Epithelial cell of proximal tubule (primary cell): Measurements from ENCODE around the gene HSPA12B. TPM values are rescaled to one million over a fixed set of nuclear protein-coding genes. Genes with fewer than 3 reads are reported as not detected.
A peak's percentile ranks its signal among the peaks of the same experiment; 100 is the strongest.

Source experiments
- DNase-seq: peaks from one replicate; pipeline ENCODE4 v3.0.0-alpha.2; 2011; ENCODE audit warnings: low read depth
- H3K4me3 ChIP-seq: 2 replicates; pipeline ENCODE4 v1.5.1; 2011; ENCODE audit warnings: low read depth, mild to moderate bottlenecking, low read length
- total RNA-seq: library from RNA; depleted of rRNA; stranded (reverse); fragments of >200 nt; gene quantifications from 2 replicates; pipeline ENCODE4 v1.2.3, GENCODE V29; 2015
- TF ChIP-seq, protein P1 (sequence below): conservative IDR thresholded peaks from 2 replicates; pipeline ENCODE4 v1.5.1; 2012; ENCODE audit warnings: low read depth, mild to moderate bottlenecking, low read length

Gene HSPA12B
- total RNA-seq, 1 donor from 2014 or later: not detected

DNA sequence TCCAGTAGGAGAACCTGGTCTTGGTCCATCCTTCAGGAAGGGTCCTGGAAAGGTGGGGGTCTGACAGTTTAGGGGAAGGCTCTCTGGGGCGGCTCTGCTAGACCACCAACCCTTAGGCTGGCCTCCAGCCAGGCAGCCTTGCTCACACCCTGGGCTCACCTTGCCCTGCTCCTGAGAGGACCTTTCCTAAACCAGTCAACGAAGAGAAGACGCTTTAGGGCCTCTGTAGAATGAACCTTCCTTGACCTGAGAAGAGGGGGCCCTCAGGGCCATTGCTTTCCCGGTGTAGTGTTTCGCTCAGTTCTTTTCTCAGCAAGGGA is 64.7 kb downstream of the HSPA12B start:
- H3K4me3 ChIP-seq: peak overlapping the region; percentile 82
- TF ChIP-seq, protein P1, sequence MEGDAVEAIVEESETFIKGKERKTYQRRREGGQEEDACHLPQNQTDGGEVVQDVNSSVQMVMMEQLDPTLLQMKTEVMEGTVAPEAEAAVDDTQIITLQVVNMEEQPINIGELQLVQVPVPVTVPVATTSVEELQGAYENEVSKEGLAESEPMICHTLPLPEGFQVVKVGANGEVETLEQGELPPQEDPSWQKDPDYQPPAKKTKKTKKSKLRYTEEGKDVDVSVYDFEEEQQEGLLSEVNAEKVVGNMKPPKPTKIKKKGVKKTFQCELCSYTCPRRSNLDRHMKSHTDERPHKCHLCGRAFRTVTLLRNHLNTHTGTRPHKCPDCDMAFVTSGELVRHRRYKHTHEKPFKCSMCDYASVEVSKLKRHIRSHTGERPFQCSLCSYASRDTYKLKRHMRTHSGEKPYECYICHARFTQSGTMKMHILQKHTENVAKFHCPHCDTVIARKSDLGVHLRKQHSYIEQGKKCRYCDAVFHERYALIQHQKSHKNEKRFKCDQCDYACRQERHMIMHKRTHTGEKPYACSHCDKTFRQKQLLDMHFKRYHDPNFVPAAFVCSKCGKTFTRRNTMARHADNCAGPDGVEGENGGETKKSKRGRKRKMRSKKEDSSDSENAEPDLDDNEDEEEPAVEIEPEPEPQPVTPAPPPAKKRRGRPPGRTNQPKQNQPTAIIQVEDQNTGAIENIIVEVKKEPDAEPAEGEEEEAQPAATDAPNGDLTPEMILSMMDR: no peak
- no peak for DNase-seq

DNA sequence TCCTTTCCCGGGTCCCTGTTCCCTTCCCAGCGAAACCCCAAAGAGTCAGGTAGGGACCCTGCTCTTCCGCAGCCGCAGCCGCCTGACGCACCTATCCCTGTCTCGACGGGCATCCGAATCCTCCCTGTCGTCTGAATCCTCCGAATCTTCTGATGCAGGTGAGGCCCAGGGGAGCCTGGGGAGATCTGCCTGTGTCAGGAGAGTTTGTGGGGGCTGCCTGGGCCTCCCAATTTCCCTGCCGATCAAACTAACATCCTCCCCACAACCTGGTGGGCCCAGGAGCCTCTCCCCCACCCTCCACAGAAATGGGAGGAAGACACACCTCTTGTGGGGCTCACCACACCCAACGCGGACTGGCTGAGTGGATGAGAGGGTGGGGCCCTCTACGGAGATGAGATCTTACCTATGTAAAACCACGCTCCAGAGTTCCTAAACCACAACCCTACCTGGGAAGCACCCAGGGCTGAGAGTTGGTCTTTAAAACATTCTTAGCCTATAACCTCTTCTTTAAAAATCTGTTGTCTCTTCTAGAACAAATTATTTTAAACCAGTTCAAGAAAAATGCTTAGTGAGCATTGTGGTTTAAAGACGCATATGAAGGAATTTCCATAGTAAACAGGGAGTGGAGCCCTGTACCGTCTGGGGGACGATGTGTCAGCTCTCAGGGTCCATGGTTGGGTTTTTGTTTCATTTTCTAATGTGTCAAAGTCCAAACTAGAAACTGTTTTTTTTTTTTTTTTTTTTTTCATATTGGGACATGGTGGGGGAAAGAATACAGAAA is 65.3 kb downstream of the HSPA12B start:
- TF ChIP-seq, protein P1: no peak
- DNase-seq: no peak
- H3K4me3 ChIP-seq: peak overlapping the region; percentile 82

DNA sequence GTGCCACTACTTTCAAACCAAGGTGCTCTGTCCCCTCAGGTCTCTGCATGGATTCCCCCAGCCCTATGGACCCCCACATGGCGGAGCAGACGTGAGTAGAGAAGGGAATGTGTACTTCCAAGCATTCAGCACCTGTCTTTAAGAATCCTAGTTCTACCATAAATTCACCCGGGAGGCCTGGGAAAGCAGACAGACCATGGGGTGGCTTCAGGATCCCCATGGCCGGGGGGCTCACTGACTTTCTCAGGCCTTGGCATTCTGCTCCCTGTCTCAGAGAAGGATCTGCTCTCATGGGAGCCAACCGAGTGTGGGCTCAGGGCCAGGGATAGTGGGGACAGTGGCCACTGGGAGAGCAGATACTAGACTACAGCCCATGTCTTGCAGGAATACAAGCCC is 65.9 kb downstream of the HSPA12B start:
- no peak for DNase-seq
- TF ChIP-seq, protein P1: no peak
- H3K4me3 ChIP-seq: peak overlapping the region; percentile 2

DNA sequence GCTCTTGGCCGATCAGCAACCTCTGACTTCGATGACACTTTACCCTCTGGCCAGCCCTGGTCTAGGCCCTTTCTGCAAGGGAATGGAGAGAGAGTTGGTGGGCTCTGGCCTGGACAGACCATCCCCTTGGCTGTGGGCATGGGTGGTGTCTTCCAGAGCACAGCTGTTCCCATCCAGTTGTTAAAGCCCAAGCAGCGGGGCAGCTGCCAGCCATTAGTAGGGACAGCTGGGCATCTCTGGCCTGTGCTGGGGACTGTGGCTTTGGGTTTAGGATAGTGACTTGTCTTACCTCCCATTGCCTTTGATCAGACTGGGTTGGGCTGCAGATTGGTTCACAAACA is 66.4 kb downstream of the HSPA12B start:
- TF ChIP-seq, protein P1: no peak
- H3K4me3 ChIP-seq: no peak overlapping the region

DNA sequence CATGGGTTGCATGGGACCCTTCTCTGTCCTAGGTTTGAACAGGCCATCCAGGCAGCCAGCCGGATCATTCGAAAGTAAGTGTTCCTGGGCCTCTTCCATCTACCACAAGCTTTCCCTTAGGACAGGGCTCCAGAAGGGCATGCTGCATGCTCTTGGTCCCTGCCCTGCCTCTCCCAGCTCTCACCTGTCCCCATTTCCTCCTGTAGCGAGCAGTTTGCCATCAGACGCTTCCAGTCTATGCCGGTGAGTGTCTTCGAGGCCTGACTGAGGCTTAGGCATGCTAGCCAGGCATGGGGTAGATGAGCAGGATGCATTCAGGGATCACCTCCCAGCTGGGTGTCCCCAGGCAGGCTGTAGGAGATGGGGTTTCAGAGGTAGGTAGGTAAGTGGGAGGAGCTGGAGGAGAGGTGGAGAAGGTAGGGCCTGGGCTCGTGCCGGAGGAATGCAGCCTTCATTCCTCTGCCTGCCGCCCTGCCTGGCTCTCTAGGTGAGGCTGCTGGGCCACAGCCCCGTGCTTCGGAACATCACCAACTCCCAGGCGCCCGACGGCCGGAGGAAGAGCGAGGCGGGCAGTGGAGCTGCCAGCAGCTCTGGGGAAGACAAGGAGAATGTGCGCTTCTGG is 67.9 kb downstream of the HSPA12B start:
- TF ChIP-seq, protein P1: no peak
- H3K4me3 ChIP-seq: no peak overlapping the region

More for the DNA sequence above, 66.4 kb downstream of the HSPA12B start:
- no peak for DNase-seq

DNA sequence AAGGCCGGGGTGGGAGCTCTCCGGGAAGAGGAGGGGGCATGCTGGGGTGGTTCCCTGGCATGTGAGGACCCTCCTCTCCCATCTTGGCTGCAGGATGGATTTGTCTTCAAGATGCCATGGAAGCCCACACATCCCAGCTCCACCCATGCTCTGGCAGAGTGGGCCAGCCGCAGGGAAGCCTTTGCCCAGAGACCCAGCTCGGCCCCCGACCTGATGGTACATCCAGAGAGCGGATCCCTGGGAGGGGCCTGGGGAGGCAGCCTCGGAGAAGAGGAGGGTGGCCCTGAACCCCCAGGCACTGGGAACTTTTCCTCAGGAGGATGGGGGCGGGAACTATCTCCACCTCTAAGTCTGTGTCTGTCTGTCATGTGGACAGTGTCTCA is 68.4 kb downstream of the HSPA12B start:
- TF ChIP-seq, protein P1: no peak
- no peak for DNase-seq
- no peak overlapping the region for H3K4me3 ChIP-seq

More for the DNA sequence above, 67.9 kb downstream of the HSPA12B start:
- no peak for DNase-seq

DNA sequence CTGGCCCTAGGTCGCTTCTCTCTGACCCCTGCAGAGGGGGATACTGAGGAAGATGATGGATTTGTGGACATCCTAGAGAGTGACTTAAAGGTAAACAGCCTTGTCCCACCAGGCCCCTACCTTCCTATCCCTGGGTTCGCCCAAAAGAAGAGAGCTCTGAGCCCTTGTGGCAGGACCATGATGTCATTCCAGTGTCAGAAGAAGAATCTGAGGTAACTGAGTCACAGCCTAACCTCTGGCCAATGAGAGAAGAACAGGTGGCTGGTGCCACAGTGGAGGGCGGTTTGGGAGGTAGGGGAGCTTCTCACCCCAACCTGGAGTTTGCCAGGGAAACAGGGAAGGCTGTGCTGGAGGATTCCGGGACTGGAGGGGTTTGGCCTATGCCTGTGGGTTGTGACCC is 68.8 kb downstream of the HSPA12B start:
- DNase-seq: no peak
- H3K4me3 ChIP-seq: no peak overlapping the region
- TF ChIP-seq, protein P1: no peak
